HL-60 (cell line): ENCODE data around the gene PUM1.

Experiments used
- DNase-seq, 2 experiments: peaks; one replicate each; pipeline ENCODE4 v3.0.0-alpha.2; 2010 to 2020; ENCODE audit warnings: low read depth in 1 of 2, low spot score in 1 of 2
- H3K27ac ChIP-seq: fragments of 250-450 bp; sonication (Bioruptor Pico); replicated peaks from 2 replicates; pipeline ENCODE4 v1.5.1; 2020; ENCODE audit warnings: mild to moderate bottlenecking, moderate library complexity
- H3K27me3 ChIP-seq: fragments of 250-450 bp; sonication (Bioruptor Pico); 2 replicates; pipeline ENCODE4 v1.5.1; 2021; ENCODE audit warnings: mild to moderate bottlenecking, moderate library complexity; ENCODE audit not compliant: insufficient read depth, poor library complexity, severe bottlenecking
- H3K4me3 ChIP-seq: replicated peaks from 2 replicates; pipeline ENCODE4 v1.5.1; 2011; ENCODE audit warnings: mild to moderate bottlenecking, control low read depth, low read length; ENCODE audit not compliant: insufficient read depth
- GABPA ChIP-seq: IDR thresholded peaks from 2 replicates; pipeline ENCODE4 v1.6.1; 2012; ENCODE audit warnings: low read depth
- POLR2AphosphoS5 ChIP-seq: IDR thresholded peaks from 2 replicates; pipeline ENCODE4 v1.6.1; 2012; ENCODE audit warnings: low read depth
- SPI1 ChIP-seq: IDR thresholded peaks from 2 replicates; pipeline ENCODE4 v1.6.1; 2012; ENCODE audit warnings: low read depth, mild to moderate bottlenecking, borderline replicate concordance
- TF ChIP-seq, protein P1 (sequence below): IDR thresholded peaks from 2 replicates; pipeline ENCODE4 v1.6.1; 2012; ENCODE audit warnings: low read depth; ENCODE audit not compliant: insufficient replicate concordance
- TF ChIP-seq, protein P2 (sequence below): IDR thresholded peaks from one replicate; pipeline ENCODE4 v1.5.1; 2011; ENCODE audit warnings: low read length, control low read depth, inconsistent platforms; ENCODE audit not compliant: insufficient read depth

PUM1 gene

DNA sequence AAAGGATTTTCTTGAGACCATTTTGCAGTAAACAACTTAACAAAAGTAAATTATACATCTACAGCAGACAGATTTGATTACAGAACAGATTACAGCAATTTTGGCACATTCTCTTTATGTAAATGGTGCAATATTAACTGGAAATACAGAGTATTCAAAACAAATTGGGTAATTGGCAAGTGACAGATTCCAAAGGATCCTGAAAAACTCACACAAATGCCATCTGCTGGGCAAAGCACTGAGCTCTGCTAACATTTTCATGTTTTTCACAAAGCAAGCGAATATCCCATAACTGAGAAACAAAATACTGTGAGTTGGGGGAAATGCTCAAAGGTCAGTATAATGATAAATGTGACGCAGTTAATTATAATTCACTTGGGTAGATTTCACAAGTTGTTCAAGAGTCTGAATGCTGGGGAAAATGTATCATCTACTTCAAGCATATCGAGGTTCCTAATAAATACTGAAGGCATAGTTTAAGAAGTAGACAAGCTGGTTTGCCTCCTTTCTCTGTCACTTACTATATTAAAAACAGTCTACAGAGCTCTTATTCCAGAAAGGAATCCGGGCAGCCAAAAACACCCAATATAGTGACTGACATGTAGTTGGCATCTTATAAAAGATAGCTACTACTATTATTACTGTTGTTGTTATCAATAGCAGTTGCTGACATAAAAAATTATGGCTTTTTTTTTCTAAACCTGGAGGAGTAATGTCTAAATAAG lies 81.2 kb downstream of the PUM1 start:
- no peak overlapping the region for H3K4me3 ChIP-seq

DNA sequence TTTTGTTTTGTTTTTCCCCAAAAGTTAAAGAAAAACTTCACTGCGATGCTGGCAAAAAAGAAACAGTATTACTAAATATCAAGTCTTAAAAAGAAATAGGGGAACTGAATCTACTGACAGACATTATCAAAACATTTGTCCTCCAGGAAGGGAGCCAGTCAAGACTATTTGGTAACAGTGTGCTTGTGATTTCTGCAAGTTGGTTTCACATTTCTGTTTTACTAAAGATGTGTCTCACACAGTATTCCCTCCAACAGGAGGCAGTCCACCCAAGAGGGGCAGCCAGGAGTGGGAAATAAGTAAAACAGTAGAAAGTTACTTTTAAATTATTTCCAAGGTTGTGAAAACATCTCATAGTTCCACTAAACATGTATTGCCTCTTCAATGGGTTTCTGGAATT lies 82.6 kb downstream of the PUM1 start:
- TF ChIP-seq GABPA (no peak), SPI1 (peak; percentile 50; the same call in 1 of the 2 replicates), POLR2AphosphoS5 (no peak)
- TF ChIP-seq, protein P1, sequence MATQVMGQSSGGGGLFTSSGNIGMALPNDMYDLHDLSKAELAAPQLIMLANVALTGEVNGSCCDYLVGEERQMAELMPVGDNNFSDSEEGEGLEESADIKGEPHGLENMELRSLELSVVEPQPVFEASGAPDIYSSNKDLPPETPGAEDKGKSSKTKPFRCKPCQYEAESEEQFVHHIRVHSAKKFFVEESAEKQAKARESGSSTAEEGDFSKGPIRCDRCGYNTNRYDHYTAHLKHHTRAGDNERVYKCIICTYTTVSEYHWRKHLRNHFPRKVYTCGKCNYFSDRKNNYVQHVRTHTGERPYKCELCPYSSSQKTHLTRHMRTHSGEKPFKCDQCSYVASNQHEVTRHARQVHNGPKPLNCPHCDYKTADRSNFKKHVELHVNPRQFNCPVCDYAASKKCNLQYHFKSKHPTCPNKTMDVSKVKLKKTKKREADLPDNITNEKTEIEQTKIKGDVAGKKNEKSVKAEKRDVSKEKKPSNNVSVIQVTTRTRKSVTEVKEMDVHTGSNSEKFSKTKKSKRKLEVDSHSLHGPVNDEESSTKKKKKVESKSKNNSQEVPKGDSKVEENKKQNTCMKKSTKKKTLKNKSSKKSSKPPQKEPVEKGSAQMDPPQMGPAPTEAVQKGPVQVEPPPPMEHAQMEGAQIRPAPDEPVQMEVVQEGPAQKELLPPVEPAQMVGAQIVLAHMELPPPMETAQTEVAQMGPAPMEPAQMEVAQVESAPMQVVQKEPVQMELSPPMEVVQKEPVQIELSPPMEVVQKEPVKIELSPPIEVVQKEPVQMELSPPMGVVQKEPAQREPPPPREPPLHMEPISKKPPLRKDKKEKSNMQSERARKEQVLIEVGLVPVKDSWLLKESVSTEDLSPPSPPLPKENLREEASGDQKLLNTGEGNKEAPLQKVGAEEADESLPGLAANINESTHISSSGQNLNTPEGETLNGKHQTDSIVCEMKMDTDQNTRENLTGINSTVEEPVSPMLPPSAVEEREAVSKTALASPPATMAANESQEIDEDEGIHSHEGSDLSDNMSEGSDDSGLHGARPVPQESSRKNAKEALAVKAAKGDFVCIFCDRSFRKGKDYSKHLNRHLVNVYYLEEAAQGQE: no peak
- TF ChIP-seq, protein P2, sequence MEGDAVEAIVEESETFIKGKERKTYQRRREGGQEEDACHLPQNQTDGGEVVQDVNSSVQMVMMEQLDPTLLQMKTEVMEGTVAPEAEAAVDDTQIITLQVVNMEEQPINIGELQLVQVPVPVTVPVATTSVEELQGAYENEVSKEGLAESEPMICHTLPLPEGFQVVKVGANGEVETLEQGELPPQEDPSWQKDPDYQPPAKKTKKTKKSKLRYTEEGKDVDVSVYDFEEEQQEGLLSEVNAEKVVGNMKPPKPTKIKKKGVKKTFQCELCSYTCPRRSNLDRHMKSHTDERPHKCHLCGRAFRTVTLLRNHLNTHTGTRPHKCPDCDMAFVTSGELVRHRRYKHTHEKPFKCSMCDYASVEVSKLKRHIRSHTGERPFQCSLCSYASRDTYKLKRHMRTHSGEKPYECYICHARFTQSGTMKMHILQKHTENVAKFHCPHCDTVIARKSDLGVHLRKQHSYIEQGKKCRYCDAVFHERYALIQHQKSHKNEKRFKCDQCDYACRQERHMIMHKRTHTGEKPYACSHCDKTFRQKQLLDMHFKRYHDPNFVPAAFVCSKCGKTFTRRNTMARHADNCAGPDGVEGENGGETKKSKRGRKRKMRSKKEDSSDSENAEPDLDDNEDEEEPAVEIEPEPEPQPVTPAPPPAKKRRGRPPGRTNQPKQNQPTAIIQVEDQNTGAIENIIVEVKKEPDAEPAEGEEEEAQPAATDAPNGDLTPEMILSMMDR: no peak
- DNase-seq: peak; percentile 24 to 26
- Histone ChIP-seq H3K27ac (no peak overlapping the region), H3K4me3 (no peak overlapping the region), H3K27me3 (no peaks in the 10 kb centered on the region)

More for the DNA sequence above, 81.2 kb downstream of the PUM1 start:
- Histone ChIP-seq H3K27me3 (no peaks in the 10 kb centered on the region), H3K27ac (no peak overlapping the region)
- DNase-seq: no peak
- TF ChIP-seq, protein P2: no peak
- TF ChIP-seq SPI1: no peak

DNA sequence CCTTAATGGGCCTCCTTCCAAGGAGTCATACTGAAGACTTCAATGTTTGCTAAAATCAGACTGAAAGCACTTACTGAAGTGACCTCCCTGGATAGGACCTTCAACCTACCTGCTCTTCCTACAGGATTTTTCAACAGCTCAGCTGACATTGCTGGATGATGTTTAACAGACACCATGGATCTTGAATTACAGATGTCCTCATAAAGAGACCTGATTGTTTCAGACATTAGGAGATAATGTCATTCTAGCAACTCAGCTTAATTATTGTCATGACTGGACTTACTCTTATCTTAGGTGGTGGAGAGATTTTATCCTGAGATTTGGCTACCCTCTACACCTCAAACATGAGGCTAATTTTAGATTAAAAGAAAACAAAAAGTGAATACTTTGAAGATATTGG lies 83.1 kb downstream of the PUM1 start:
- no peak overlapping the region for H3K4me3 ChIP-seq
- TF ChIP-seq, protein P1: no peak
- no peak for TF ChIP-seq GABPA
- TF ChIP-seq POLR2AphosphoS5: no peak
- TF ChIP-seq SPI1: no peak
- TF ChIP-seq, protein P2: no peak
- H3K27me3 ChIP-seq: no peaks in the 10 kb centered on the region
- no peak overlapping the region for H3K27ac ChIP-seq
- no peak for DNase-seq

DNA sequence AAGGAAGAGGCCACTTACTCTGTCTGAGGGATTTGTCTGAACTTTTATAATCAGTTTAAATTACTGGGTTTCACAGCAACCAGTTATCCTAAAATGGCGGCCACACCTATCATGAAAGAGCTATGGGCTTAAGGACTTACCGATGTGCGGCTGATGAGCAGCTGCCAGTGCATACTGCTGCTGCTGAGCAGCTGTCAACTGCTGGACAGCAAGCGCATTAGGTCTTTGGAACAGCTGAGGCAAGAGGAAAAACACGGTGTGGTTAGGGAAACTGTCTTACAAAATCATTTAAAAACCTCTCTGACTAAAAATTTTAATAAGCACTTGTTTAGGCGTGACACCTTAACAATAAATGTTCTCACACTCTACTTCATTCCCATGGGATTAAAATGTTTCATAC lies 84.3 kb downstream of the PUM1 start:
- Histone ChIP-seq H3K27ac (no peak overlapping the region), H3K4me3 (no peak overlapping the region), H3K27me3 (no peaks in the 10 kb centered on the region)
- DNase-seq: no peak
- TF ChIP-seq, protein P2: no peak
- TF ChIP-seq, protein P1: peak; percentile 75
- TF ChIP-seq GABPA (no peak), POLR2AphosphoS5 (no peak), SPI1 (no peak)
